Uterine smooth muscle cell (primary cell): ENCODE results near the gene B4GALNT4. TPM values are rescaled to one million over a fixed set of nuclear protein-coding genes. Genes with fewer than 3 reads are reported as not detected.

ENCODE experiments used
- total RNA-seq: library from RNA; depleted of rRNA; stranded (reverse); fragments of >200 nt; gene quantifications from 2 replicates; pipeline ENCODE4 v1.2.3, GENCODE V29; 2014

The B4GALNT4 gene, protein sequence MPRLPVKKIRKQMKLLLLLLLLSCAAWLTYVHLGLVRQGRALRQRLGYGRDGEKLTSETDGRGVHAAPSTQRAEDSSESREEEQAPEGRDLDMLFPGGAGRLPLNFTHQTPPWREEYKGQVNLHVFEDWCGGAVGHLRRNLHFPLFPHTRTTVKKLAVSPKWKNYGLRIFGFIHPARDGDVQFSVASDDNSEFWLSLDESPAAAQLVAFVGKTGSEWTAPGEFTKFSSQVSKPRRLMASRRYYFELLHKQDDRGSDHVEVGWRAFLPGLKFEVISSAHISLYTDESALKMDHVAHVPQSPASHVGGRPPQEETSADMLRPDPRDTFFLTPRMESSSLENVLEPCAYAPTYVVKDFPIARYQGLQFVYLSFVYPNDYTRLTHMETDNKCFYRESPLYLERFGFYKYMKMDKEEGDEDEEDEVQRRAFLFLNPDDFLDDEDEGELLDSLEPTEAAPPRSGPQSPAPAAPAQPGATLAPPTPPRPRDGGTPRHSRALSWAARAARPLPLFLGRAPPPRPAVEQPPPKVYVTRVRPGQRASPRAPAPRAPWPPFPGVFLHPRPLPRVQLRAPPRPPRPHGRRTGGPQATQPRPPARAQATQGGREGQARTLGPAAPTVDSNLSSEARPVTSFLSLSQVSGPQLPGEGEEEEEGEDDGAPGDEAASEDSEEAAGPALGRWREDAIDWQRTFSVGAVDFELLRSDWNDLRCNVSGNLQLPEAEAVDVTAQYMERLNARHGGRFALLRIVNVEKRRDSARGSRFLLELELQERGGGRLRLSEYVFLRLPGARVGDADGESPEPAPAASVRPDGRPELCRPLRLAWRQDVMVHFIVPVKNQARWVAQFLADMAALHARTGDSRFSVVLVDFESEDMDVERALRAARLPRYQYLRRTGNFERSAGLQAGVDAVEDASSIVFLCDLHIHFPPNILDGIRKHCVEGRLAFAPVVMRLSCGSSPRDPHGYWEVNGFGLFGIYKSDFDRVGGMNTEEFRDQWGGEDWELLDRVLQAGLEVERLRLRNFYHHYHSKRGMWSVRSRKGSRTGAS
- 1.00 and 1.8 TPM in 2 replicates for total RNA-seq

GRCh38 chr11:369336-370018 lies at the start of gene B4GALNT4:
B4GALNT4 (plus strand) TSS chr11:369499; CDS start chr11:369804, 305 bp downstream.

DNA sequence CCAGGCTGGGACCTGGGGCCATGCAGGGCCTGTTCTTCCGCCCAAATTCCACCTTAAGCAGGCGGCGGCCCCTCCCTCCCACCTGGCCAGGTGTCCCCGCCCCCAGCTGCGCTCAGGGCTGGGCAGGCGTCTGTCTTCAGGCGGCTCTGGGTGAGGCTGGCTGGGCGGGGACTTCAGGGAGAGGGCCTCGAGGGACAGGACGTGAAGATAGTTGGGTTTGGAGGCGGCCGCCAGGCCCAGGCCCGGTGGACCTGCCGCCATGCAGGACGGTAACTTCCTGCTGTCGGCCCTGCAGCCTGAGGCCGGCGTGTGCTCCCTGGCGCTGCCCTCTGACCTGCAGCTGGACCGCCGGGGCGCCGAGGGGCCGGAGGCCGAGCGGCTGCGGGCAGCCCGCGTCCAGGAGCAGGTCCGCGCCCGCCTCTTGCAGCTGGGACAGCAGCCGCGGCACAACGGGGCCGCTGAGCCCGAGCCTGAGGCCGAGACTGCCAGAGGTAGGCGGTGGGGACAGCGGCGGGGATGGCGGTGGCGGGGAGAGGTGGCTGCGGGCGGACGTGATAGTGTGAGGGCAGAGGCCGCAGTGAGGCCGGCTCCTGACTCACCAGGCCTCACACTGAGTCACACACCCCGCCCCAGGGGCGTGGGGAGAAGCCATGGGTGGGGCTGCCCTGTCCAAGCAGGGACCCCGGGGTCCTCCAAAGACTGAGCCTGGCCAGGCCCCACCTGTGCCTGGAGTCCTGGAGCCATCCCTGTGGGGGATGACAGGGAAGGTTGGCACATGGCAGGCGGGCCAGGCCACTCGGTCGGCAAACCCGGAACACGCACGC lies 24.9 kb downstream of the B4GALNT4 start, which contains the start of gene PKP3:
PKP3 (plus strand) TSS at position 176 of the 824 bp plus-strand sequence; CDS start at position 260, 84 bp downstream.

Other genes with a start within 250 kb of the B4GALNT4 start
- gene SCGB1C1, start 176.4 kb upstream of the B4GALNT4 start, total RNA-seq = not detected in 2 replicates
- gene BET1L, start 162.1 kb upstream of the B4GALNT4 start, total RNA-seq = 17.9 and 21.6 TPM in 2 replicates
- gene RIC8A, start 161.8 kb upstream of the B4GALNT4 start, total RNA-seq = 126 and 131 TPM in 2 replicates
- gene SIRT3, start 133.2 kb upstream of the B4GALNT4 start, total RNA-seq = 6.2 and 8.2 TPM in 2 replicates
- 118 and 202 TPM in 2 replicates for gene PSMD13, start 132.5 kb upstream of the B4GALNT4 start, total RNA-seq
- gene NLRP6, start 91.1 kb upstream of the B4GALNT4 start, total RNA-seq = not detected in 2 replicates
- 7.3 and 10.7 TPM in 2 replicates for gene PGGHG, start 80.4 kb upstream of the B4GALNT4 start, total RNA-seq
- gene IFITM5, start 70.0 kb upstream of the B4GALNT4 start, total RNA-seq = not detected in 2 replicates
- gene IFITM2, start 61.7 kb upstream of the B4GALNT4 start, total RNA-seq = 11.0 and 15.6 TPM in 2 replicates
- gene IFITM1, start 55.5 kb upstream of the B4GALNT4 start, total RNA-seq = 12.1 and 23.9 TPM in 2 replicates
- 17.3 and 29.5 TPM in 2 replicates for gene IFITM3, start 48.6 kb upstream of the B4GALNT4 start, total RNA-seq
- gene PKP3, start 24.7 kb downstream of the B4GALNT4 start, total RNA-seq = 0.66 and 0.87 TPM in 2 replicates
- gene SIGIRR, start 45.5 kb downstream of the B4GALNT4 start, total RNA-seq = 6.0 and 8.2 TPM in 2 replicates
- not detected in 2 replicates for gene ANO9, start 72.5 kb downstream of the B4GALNT4 start, total RNA-seq
- 46.3 and 58.1 TPM in 2 replicates for gene PTDSS2, start 80.8 kb downstream of the B4GALNT4 start, total RNA-seq
- gene RNH1, start 137.7 kb downstream of the B4GALNT4 start, total RNA-seq = 402 and 468 TPM in 2 replicates
- gene HRAS, start 166.1 kb downstream of the B4GALNT4 start, total RNA-seq = 51.5 and 91.3 TPM in 2 replicates
- gene LRRC56, start 168.0 kb downstream of the B4GALNT4 start, total RNA-seq = 0.62 and 0.77 TPM in 2 replicates
- 0.11 and 0.62 TPM in 2 replicates for gene LMNTD2, start 191.2 kb downstream of the B4GALNT4 start, total RNA-seq
- 4.3 and 6.7 TPM in 2 replicates for gene RASSF7, start 191.5 kb downstream of the B4GALNT4 start, total RNA-seq
- gene PHRF1, start 207.0 kb downstream of the B4GALNT4 start, total RNA-seq = 33.1 and 38.7 TPM in 2 replicates
- 4.5 and 7.4 TPM in 2 replicates for gene IRF7, start 246.5 kb downstream of the B4GALNT4 start, total RNA-seq